Stimulated activated CD4-positive, alpha-beta T cell treated with anti-CD3 and anti-CD28 coated beads, TNF-alpha, amount 100 ng/mL, for 1 hour (primary cell): ENCODE measurements around the gene PARP15.
"Not testable (repeated sequence)": the region's sequence is repeated elsewhere in the genome, so short reads cannot be mapped to it uniquely, and the experiment has no call there.

Experiments used
- DNase-seq, 3 donors: peaks; one replicate each; pipeline ENCODE4 v3.0.0-alpha.2; 2020; ENCODE audit warnings: low read depth in 3 of 3, low spot score in 1 of 3

The PARP15 gene

DNA sequence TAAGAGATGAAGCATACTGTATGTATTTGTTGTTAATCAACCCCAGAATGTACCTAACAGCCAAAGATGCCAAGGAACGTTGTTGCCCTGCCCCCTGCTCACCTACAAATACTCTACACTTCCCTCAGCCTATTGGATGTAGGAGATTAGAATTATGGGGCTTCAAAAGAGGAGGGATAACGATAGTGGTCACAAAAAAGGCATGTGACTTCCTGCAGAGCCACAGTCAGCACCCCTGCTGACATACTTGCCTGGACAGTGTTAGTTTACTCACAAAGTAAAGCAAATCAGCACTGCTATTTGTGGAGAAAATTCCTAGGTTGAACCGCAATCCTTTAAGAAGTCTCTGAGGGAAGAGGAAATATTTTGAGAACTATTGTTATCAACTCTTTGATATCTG lies 37.9 kb downstream of the PARP15 start:
- DNase-seq, result no peak

GRCh38 chr3:122618614-122619013 lies 41.2 kb downstream of the PARP15 start:
- DNase-seq, result no peak

DNA sequence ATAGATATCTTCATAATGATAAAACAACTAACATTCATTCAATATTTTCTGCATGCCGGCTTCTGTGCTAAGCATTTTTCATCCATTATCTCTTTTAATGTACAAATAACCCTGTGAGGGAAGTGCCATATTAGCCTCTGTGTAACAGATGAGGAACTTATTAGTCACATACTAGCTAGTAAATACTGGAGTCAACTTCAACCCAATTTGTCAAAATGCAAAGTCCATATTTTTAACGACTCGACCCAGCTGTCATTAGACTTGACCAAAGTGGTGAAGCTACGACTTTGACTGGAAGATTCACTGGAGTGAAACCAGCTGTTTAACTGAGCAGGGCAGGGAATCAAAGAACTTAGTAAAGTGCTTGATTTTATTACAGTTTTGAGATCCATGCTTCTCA lies 41.6 kb downstream of the PARP15 start:
- no peak for DNase-seq

GRCh38 chr3:122620399-122620798 lies 42.9 kb downstream of the PARP15 start:
- DNase-seq, result no peak

DNA sequence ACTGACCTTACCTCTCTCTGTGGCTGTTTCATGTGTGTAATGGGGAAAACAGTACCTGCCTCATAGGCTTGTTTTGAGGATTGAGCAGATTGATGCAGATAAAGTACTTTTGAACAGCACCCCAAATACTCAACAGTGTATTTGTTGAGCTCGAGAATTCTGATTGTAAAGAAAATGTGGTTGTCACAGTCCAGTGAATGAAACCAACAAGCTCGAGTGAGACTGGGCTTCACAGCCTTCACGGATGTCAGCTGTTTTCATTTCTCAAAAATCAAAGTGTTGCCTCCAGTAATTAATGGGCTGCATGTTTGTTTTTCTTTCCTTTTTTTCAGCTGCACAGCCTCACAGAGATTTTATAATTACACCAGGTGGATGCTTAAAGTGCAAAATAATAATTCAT lies 43.7 kb downstream of the PARP15 start:
- DNase-seq, result no peak

DNA sequence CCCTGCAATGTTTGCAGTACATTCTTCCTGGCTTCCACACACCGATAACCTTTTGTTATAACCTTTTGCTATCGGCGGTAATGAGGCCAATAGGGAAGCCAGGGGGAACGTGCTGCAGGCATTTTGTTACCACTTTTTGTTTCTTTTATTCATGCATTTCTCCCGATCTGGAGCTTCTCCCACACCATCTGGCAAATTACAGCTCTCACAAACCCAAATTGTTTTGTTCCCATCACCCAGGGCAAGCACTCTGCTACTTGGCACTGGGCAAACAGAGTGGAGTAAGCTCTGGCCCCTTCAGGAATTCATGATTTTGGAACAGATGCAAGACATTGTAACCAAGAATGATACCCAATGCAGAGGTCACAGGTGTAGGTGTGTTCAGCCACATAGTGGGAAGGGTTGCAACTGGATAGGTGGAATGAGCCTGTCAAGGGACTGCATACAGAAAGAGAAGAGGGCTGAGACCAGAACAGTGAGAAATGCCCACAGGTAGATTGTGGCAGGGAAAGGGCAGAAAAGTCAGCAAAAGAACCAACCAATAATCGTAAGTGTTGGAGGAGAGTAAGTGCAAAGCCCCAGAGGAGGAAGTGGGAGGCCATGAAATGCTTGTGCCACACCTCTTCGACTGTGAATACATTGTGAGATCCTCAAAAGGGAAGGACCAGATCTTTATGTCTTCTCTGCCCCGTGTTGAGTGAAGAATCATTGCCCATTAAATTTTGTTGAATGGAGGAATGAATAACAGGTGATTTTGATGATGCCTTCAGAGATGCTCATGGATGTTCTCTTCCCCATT lies 45.8 kb downstream of the PARP15 start:
- no peak for DNase-seq

DNA sequence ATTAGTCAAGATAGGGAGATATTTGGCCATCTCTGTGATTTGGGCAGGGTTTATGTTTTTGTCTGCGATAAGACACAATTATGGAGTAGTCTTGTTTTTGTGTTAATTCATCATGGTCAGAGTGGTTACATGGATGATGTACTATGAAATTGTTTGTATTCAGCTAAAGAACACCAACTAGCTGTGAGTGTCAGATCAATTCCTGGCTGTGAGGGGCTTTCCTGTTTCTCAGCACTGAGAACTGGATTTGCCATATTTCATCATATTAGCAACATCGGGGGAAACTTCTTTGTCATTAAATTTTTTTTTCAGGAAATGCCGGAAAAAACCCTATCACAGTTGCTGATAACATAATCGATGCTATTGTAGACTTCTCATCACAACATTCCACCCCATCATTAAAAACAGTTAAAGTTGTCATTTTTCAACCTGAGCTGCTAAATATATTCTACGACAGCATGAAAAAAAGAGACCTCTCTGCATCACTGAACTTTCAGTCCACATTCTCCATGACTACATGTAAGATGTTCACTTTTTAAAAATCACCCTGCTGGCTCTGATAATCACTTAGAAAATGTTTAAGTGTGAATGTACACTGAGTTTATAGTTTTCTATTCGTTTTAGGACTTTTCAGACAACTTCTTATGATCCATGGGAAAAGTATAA lies 49.2 kb downstream of the PARP15 start:
- DNase-seq, result no peak

- no peak for DNase-seq
Measured at GRCh38 chr3:122627301-122627700, 49.9 kb downstream of the PARP15 start.

- no peak for DNase-seq
Measured at GRCh38 chr3:122628567-122628966, 51.1 kb downstream of the PARP15 start.

DNA sequence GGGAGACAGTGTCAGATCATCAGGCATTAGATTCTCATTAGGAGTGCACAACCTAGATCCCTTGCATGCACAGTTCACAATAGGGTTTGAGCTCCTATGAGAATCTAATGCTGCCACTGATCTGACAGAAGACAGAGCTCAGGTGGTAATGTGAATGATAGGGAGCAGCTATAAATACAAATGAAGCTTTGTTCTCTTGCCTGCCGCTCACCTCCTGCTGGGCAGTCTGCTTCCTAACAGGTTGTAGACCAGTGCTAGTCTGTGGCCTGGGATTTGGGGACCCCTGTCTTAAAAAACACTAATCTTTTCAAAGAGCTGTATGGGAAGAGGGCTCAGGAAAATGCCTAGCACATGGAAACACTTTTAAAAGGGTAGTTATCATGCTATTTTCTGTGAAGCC lies 52.3 kb downstream of the PARP15 start:
- no peak for DNase-seq

DNA sequence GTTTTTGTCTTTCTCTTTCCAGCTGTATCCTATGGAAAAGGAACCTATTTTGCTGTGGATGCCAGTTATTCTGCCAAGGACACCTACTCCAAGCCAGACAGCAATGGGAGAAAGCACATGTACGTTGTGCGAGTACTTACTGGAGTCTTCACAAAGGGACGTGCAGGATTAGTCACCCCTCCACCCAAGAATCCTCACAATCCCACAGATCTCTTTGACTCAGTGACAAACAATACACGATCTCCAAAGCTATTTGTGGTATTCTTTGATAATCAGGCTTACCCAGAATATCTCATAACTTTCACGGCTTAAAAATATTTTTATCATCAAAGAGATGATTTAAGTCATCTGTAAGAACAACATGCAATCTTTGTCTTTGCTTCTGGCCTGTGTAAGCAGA lies 58.3 kb downstream of the PARP15 start:
- DNase-seq, result no peak

DNA sequence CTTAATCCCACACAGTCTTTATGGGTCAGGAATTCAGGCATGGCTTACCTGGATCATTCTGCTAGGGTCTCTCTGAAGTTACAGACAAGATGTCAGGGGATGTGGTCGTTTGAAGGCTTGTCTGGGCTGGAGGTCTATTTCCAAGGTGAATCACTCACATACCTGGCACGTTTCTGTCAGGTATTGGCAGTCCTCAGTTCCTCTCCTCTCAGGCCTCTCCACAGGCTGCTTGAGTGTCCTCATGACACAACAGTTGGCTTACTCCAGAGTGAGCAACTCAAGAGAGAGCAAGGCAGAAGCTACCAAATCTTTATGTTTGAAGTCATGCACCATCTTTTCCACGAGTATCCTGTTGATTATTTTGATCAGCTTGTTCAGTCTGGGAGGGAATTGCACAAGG lies 59.2 kb downstream of the PARP15 start:
- no peak for DNase-seq

- DNase-seq, result no peak
Measured at GRCh38 chr3:122640437-122640999, 63.1 kb downstream of the PARP15 start.

DNA sequence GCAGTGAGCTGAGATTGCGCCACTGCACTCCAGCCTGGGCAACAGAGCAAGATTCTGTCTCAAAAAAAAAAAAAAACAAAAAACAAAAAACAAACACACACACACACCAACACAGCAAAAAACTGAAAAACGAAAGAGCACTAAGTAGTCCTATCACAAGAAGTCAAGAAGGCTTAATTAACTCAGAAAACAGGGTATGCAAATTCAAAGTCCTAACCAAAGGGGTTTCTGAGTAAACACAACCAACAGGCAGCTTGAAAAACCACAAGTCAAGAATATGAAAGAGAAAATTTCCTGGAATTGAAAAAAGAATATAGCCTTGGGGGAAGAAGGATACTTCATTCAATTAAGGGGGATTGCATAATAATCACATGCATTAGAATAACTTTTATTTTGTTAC lies 65.5 kb downstream of the PARP15 start:
- no peak for DNase-seq

DNA sequence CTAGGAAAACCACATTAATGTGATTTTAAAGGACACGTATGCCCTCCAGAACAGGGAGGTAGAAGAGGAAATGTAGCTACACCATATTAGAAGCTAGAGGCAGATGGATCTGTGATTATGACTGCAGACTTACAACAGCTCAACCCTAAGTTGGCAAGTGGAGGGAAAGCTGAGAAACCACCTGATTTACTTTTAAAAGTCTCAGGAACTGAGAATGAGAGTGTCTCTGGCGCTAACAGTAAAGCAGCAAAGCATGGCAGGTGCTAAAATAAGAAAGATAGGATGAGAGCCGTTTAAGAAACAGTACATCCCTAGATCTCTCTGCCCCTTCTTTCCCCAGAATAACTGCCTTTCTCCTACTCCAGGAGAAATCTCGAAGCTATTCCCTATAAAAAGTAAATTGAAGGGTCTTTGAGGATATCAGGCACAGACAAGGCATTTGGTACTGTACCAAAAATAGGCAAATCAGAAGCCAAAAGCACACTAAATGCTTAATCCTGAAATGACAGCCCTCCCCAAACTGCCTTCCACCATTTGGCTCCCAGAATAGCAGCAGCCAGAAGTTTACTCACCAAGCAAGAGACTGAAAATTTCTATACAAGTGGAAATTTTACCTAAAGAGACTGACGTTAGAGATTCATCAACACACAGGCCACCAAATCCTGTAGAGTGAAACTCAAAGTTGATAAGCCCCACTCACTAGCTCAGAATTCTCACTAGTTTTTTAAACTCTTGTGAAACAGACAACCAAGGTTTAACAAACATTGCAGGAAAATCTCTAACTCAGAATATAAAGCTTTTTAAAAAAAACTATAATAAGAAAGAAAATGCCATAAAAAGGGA lies 68.9 kb downstream of the PARP15 start:
- DNase-seq, result no peak

DNA sequence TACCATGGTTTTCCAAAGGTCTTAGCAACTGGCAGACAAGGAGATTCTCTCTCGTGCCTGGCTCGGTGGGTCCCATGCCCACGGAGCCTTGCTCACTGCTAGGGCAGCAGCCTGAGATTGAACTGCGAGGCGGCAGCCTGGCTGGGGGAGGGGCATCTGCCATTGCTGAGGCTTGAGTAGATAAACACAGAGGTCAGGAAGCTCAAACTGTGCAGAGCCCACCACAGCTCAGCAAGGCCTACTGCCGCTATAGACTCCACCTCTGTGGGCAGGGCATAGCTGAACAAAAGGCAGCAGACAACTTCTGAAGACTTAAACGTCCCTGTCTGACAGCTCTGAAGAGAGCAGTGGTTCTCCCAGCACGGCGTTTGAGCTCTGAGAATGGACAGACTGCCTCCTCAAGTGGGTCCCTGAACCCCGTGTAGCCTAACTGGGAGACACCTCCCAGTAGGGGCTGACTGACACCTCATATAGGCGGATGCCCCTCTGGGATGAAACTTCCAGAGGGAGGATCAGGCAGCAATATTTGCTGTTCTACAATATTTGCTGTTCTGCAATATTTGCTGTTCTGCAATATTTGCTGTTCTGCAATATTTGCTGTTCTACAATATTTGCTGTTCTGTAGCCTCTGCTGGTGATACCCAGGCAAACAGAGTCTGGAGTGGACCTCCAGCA lies 73.9 kb downstream of the PARP15 start:
- DNase-seq, result not testable (repeated sequence)

DNA sequence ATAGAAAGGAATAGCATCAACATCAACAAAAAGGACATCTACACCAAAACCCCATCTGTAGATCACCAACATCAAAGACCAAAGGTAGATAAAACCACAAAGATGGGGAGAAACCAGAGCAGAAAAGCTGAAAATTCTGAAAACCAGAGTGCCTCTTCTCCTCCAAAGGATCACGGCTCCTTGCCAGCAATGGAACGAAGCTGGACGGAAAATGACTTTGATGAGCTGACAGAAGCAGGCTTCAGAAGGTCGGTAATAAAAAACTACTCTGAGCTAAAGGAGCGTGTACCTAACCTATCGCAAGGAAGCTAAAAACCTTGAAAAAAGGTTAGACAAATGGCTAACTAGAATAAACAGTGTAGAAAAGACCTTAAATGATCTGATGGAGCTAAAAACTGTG lies 74.5 kb downstream of the PARP15 start:
- not testable (repeated sequence) for DNase-seq

GRCh38 chr3:122658336-122658735 lies 80.9 kb downstream of the PARP15 start:
- not testable (repeated sequence) for DNase-seq

GRCh38 chr3:122660297-122660974 lies 83.0 kb downstream of the PARP15 start:
- DNase-seq, result no peak

GRCh38 chr3:122661633-122662032 lies 84.2 kb downstream of the PARP15 start:
- no peak for DNase-seq
